HG02943 (cell line): ENCODE measurements around the gene FABP6.
A peak's percentile ranks its signal among the peaks of the same experiment; 100 is the strongest.
"Not testable (repeated sequence)": the region's sequence is repeated elsewhere in the genome, so short reads cannot be mapped to it uniquely, and the experiment has no call there.

Source experiments
- ATAC-seq: cut with Tn5 transposase; IDR thresholded peaks from one replicate; pipeline ENCODE4 v1.9.1; 2021; ENCODE audit warnings: mild to moderate bottlenecking, low read depth, moderate library complexity; ENCODE audit not compliant: unreplicated experiment

Gene FABP6

GRCh38 chr5:160229190-160229742 is at the start of gene FABP6:
TSS of gene FABP6 (plus strand) at chr5:160229506. CDS start at chr5:160229558, 52 bp downstream.
- no peak for ATAC-seq

GRCh38 chr5:160180931-160181330 is 48.4 kb upstream of the FABP6 start:
- no peak for ATAC-seq

GRCh38 chr5:160181965-160182622 is 47.2 kb upstream of the FABP6 start:
- no peak for ATAC-seq

GRCh38 chr5:160183075-160183474 is 46.2 kb upstream of the FABP6 start:
- ATAC-seq: no peak

GRCh38 chr5:160185626-160186360 is 43.5 kb upstream of the FABP6 start:
- ATAC-seq: no peak

GRCh38 chr5:160186480-160186879 is 42.8 kb upstream of the FABP6 start:
- no peak for ATAC-seq

- ATAC-seq: no peak
Measured at GRCh38 chr5:160187091-160187490, 42.2 kb upstream of the FABP6 start.

GRCh38 chr5:160188141-160189015 is 40.9 kb upstream of the FABP6 start:
- no peak for ATAC-seq

GRCh38 chr5:160192424-160192823 is 36.9 kb upstream of the FABP6 start:
- no peak for ATAC-seq

- ATAC-seq: not testable (repeated sequence)
Measured at GRCh38 chr5:160193076-160193475, 36.2 kb upstream of the FABP6 start.

GRCh38 chr5:160193790-160194189 is 35.5 kb upstream of the FABP6 start:
- not testable (repeated sequence) for ATAC-seq

GRCh38 chr5:160197341-160198144 is 31.8 kb upstream of the FABP6 start:
- no peak for ATAC-seq

GRCh38 chr5:160198146-160198545 is 31.2 kb upstream of the FABP6 start:
- ATAC-seq: no peak

- peak; percentile 14 for ATAC-seq
Measured at GRCh38 chr5:160198841-160199409, 30.4 kb upstream of the FABP6 start.

- ATAC-seq: peak; percentile 89
Measured at GRCh38 chr5:160199410-160199911, 29.8 kb upstream of the FABP6 start.

- ATAC-seq: no peak
Measured at GRCh38 chr5:160207061-160207460, 22.2 kb upstream of the FABP6 start.

- ATAC-seq: no peak
Measured at GRCh38 chr5:160209917-160210316, 19.4 kb upstream of the FABP6 start.

- no peak for ATAC-seq
Measured at GRCh38 chr5:160210606-160211005, 18.7 kb upstream of the FABP6 start.

- no peak for ATAC-seq
Measured at GRCh38 chr5:160211352-160211751, 18.0 kb upstream of the FABP6 start.
